Measurements from ENCODE around the gene CCDC27. TPM values are rescaled to one million over a fixed set of nuclear protein-coding genes. Genes with fewer than 3 reads are reported as not detected.

The CCDC27 gene
- total and polyA plus RNA-seq, 2 donors (not counting 1 experiment from before 2014, with no cell fraction given): not detected

- Histone ChIP-seq H3K4me3 (ENCODE audit: control extremely low read depth in 1 of 5, extremely low read depth in 1 of 5, insufficient read depth in 1 of 5, low read depth in 2 of 5, low read length in 4 of 5) (peak overlapping the region; percentile 34 to 74 (median 71)), H4K20me1 (ENCODE audit: control insufficient read depth, insufficient read depth, low read length, poor library complexity, severe bottlenecking) (no peaks in the 10 kb centered on the region), H3K4me1 (ENCODE audit: control insufficient read depth in 2 of 2, insufficient read depth in 2 of 2, low read length in 2 of 2) (peaks cover 9 to 18% of the 10 kb centered on the region in 2 donors), H3K9me3 (ENCODE audit: control extremely low read depth in 1 of 3, control insufficient read depth in 2 of 3, insufficient read depth in 1 of 3, low read length in 2 of 3) (no peaks in the 10 kb centered on the region), H3K4me2 (replicated peaks; ENCODE audit: low read depth, low read length, poor library complexity, severe bottlenecking) (peak overlapping the region; percentile 96), H3K9ac (ENCODE audit: low read length) (peak overlapping the region; percentile 83), H2AFZ (ENCODE audit: insufficient read depth, low read depth, low read length, poor library complexity, severe bottlenecking) (peak overlapping the region; percentile 81), H3K79me2 (ENCODE audit: control insufficient read depth, insufficient read depth, low read length) (no peaks in the 10 kb centered on the region), H3K36me3 (replicated peaks in 1 of 2; ENCODE audit: control extremely low read depth in 1 of 2, control insufficient read depth in 1 of 2, extremely low read depth in 1 of 2, insufficient read depth in 2 of 2, low read length in 1 of 2) (peaks cover 0 to 6% of the 10 kb centered on the region in 2 experiments), H3K27me3 (replicated peaks in 1 of 4; ENCODE audit: control extremely low read depth in 1 of 4, control insufficient read depth in 3 of 4, insufficient read depth in 4 of 4, low read length in 3 of 4) (peaks cover 0 to under 1% (median 0%) of the 10 kb centered on the region in 4 experiments), H3K27ac (ENCODE audit: low read length in 2 of 2) (peak overlapping the region in 1 of 2 donors; percentile 72)
- H3K4me3 Mint-ChIP-seq: peak overlapping the region; percentile 90
- H3K9me3 Mint-ChIP-seq (ENCODE audit: insufficient read depth): no peaks in the 10 kb centered on the region
- ChIA-PET CTCF (no interaction called here), POLR2A (no interaction called here)
- intact Hi-C loops (cut with micrococcal nuclease): loop anchor here (1.0 kb wide), 2 partner anchors 25 to 49 kb away; partner anchors contain the start of genes LRRC47 and SMIM1
- DNase-seq (peak; percentile 84), ATAC-seq (ENCODE audit: low read depth) (peak; percentile 99)
- TF ChIP-seq EZH2 (IDR thresholded peaks at IDR 0.05; ENCODE audit: borderline replicate concordance, insufficient read depth, low read depth, low read length, poor library complexity, severe bottlenecking) (no peak), CTCF (IDR thresholded peaks at IDR 0.05) (no peak)
- peaks cover 5% of the 10 kb centered on the region for H3K27me3 Mint-ChIP-seq
- 2% methylated on average over 73 of the region's 73 CpGs for WGBS (ENCODE audit: insufficient coverage)
- peak overlapping the region; percentile 78 for H3K27ac Mint-ChIP-seq
- H3K4me1 Mint-ChIP-seq: peaks cover 27% of the 10 kb centered on the region
Measured at GRCh38 chr1:3746830-3747521, 5.3 kb upstream of the CCDC27 start.

- peak overlapping the region; percentile 81 for H2AFZ ChIP-seq (ENCODE audit: insufficient read depth, low read depth, low read length, poor library complexity, severe bottlenecking)
- H3K4me2 ChIP-seq (replicated peaks; ENCODE audit: low read depth, low read length, poor library complexity, severe bottlenecking): peak overlapping the region; percentile 96
- Mint-ChIP-seq H3K27ac (peak overlapping the region; percentile 56), H3K9me3 (ENCODE audit: insufficient read depth) (no peaks in the 10 kb centered on the region), H3K27me3 (peaks cover 9% of the 10 kb centered on the region), H3K4me1 (peaks cover 27% of the 10 kb centered on the region), H3K4me3 (peak overlapping the region; percentile 90)
- no peak for DNase-seq
- H3K36me3 ChIP-seq (replicated peaks in 1 of 2; ENCODE audit: control extremely low read depth in 1 of 2, control insufficient read depth in 1 of 2, extremely low read depth in 1 of 2, insufficient read depth in 2 of 2, low read length in 1 of 2): peaks cover 0 to 3% of the 10 kb centered on the region in 2 experiments
- H3K9ac ChIP-seq (ENCODE audit: low read length): peak overlapping the region; percentile 83
- H3K27ac ChIP-seq (ENCODE audit: low read length in 2 of 2): peak overlapping the region in 1 of 2 donors; percentile 72
- POLR2A ChIA-PET: no interaction called here
- CTCF ChIA-PET: no interaction called here
- intact Hi-C loops (cut with micrococcal nuclease): loop anchor here (1.0 kb wide), 2 partner anchors 25 to 49 kb away; partner anchors contain the start of genes LRRC47 and SMIM1
- TF ChIP-seq CTCF (IDR thresholded peaks at IDR 0.05) (no peak), EZH2 (IDR thresholded peaks at IDR 0.05; ENCODE audit: borderline replicate concordance, insufficient read depth, low read depth, low read length, poor library complexity, severe bottlenecking) (no peak)
- no peaks in the 10 kb centered on the region for H4K20me1 ChIP-seq (ENCODE audit: control insufficient read depth, insufficient read depth, low read length, poor library complexity, severe bottlenecking)
- peaks cover 9 to 18% of the 10 kb centered on the region in 2 donors for H3K4me1 ChIP-seq (ENCODE audit: control insufficient read depth in 2 of 2, insufficient read depth in 2 of 2, low read length in 2 of 2)
- ATAC-seq (ENCODE audit: low read depth): no peak
- H3K27me3 ChIP-seq (replicated peaks in 1 of 4; ENCODE audit: control extremely low read depth in 1 of 4, control insufficient read depth in 3 of 4, insufficient read depth in 4 of 4, low read length in 3 of 4): peaks cover 0 to 4% (median 0%) of the 10 kb centered on the region in 4 experiments
- 100% methylated on average over 1 of the region's 6 CpGs for WGBS (ENCODE audit: insufficient coverage)
- H3K4me3 ChIP-seq (ENCODE audit: control extremely low read depth in 1 of 5, extremely low read depth in 1 of 5, insufficient read depth in 1 of 5, low read depth in 2 of 5, low read length in 4 of 5): peak overlapping the region; percentile 34 to 74 (median 71)
- no peaks in the 10 kb centered on the region for H3K79me2 ChIP-seq (ENCODE audit: control insufficient read depth, insufficient read depth, low read length)
- no peaks in the 10 kb centered on the region for H3K9me3 ChIP-seq (ENCODE audit: control extremely low read depth in 1 of 3, control insufficient read depth in 2 of 3, insufficient read depth in 1 of 3, low read length in 2 of 3)
Measured at GRCh38 chr1:3747522-3747848, 4.8 kb upstream of the CCDC27 start.
